ENCODE measurements around the gene FOLR3. TPM values are rescaled to one million over a fixed set of nuclear protein-coding genes. Genes with fewer than 3 reads are reported as not detected.
"Not testable (repeated sequence)": the region's sequence is repeated elsewhere in the genome, so short reads cannot be mapped to it uniquely, and the experiment has no call there.

The FOLR3 gene
- total RNA-seq, 2 experiments from 2014 or later = not detected

DNA sequence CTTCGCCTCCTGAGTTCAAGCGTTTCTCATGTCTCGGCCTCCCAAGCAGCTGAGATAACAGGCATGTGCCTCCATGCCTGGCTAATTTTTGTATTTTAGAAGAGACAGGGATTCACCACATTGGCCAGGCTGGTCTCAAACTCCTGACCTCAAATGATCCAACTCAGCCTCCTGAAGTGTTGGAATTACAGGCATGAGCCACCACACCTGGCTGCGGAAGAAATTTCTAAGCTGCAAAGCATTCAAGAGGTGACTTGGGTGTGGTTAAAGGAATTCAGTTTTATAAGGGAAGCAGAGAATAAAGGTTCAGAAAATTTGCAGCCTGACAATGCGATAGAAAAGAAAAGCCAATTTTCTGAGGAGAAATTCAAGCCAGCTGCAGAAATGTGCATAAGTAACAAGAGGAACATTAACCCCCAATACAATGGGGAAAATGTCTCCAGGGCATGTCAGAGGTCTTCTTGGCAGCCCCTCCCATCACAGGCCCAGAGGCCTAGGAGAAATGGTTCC lies 33.6 kb downstream of the FOLR3 start:
- not testable (repeated sequence) for H3K36me3 Mint-ChIP-seq, H3K4me3 Mint-ChIP-seq, H3K27ac Mint-ChIP-seq, H3K27me3 Mint-ChIP-seq, H3K4me1 Mint-ChIP-seq, H3K9me3 Mint-ChIP-seq, DNase-seq

DNA sequence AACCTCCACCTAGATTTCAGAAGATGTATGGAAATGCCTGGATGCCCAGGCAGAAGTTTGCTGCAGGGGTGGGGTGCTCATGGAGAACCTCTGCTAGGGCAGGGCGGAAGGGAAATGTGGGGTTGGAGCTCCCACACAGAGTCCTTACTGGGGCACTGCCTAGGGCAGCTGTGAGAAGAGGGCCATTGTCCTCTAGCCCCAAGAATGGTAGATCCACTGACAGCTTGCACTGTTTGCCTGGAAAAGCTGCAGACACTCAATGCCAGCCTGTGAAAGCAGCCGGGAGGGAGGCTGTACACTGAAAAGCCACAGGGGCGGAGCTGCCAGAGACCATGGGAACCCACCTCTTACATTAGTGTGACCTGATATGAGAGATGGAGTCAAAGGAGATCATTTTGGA lies 34.2 kb downstream of the FOLR3 start:
- H3K27ac Mint-ChIP-seq, H3K36me3 Mint-ChIP-seq, H3K9me3 Mint-ChIP-seq, H3K4me1 Mint-ChIP-seq, DNase-seq, H3K27me3 Mint-ChIP-seq, H3K4me3 Mint-ChIP-seq: not testable (repeated sequence)

DNA sequence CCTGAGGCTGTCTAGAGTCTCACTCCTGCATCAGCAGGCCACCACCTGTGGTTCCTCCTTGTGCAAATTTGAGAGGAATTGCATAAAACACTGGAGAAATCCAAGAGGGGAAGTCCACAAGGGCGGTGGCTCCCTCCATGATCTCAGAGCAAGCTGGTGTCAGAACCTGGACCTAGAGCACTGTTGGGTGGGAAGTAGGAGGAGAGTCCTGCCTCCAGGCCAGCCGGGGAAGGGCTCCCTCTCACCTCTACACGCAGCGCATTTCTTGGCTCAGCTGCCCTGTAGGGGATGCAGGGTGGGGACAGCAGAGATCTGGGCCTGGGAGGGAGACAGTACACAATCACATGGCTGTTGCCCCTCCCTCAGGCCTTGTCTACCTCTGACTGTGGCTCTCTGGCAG lies 36.5 kb downstream of the FOLR3 start:
- not testable (repeated sequence) for H3K36me3 Mint-ChIP-seq

DNA sequence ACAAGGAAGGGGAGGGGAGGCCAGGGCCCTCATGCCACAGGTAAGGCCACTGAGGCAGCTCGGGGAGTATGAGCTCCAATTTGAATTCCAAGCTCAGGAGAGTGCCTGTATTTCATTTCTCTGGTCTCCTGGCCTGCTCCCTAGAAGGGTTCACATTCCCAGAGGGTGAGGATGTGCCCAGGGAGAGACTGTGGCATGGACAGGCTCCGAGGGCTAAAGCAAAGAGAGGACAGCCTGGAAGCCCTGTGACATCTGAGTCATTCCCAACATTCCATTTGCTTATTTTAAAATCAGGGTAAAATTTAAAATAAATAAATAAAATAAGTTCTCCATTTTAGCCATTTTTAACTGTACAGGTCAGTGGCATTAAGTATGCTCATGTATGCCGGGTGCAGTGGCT lies 37.8 kb downstream of the FOLR3 start:
- H3K36me3 Mint-ChIP-seq = no peaks in the 10 kb centered on the region
- DNase-seq = no peak
- H3K9me3 Mint-ChIP-seq = no peaks in the 10 kb centered on the region
- H3K27me3 Mint-ChIP-seq = no peaks in the 10 kb centered on the region
- H3K4me1 Mint-ChIP-seq = no peaks in the 10 kb centered on the region
- no peak overlapping the region for H3K27ac Mint-ChIP-seq
- H3K4me3 Mint-ChIP-seq = no peak overlapping the region

More for the DNA sequence above, 36.5 kb downstream of the FOLR3 start:
- H3K27ac Mint-ChIP-seq, DNase-seq, H3K4me1 Mint-ChIP-seq, H3K9me3 Mint-ChIP-seq, H3K4me3 Mint-ChIP-seq, H3K27me3 Mint-ChIP-seq: not testable (repeated sequence)

DNA sequence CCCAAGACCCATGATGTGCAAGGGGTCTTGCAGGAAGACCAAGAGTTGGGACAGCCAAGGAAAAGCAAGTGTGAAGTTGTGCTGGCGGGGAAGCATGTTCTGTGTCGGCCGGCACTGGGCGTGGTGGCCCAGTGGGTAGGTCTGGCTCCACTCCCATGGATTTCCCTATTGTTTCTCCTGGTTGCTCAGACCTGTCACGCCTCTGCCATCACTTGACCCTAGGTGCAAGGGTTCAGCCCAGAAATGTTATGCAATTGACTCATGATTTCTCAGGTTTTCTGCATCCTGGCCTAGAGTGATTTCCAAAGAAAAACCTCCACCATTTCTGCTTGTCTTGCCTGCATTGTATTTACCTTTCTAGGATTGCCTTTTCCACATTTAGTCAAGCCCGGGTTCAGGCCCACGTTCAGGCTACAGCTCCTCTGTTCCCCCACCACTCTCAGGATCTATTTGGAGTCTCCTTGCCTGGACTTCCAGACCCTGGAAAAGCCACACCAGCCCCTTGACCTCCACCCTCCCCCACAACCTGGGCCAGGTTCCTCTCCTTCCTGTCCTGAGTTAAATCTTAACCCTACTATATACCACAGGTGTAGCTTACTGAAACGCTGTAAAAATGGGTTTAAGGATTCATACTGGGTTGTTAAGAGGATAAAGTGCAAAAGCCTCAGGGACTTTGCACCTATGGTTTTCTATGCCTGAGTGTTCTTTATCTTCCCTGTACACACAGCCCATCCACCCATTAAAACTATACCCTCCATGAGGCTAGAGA lies 39.0 kb downstream of the FOLR3 start:
- no peak for DNase-seq
- H3K9me3 Mint-ChIP-seq = no peaks in the 10 kb centered on the region
- H3K27me3 Mint-ChIP-seq = no peaks in the 10 kb centered on the region
- no peaks in the 10 kb centered on the region for H3K4me1 Mint-ChIP-seq
- no peak overlapping the region for H3K4me3 Mint-ChIP-seq
- H3K36me3 Mint-ChIP-seq = no peaks in the 10 kb centered on the region
- no peak overlapping the region for H3K27ac Mint-ChIP-seq

DNA sequence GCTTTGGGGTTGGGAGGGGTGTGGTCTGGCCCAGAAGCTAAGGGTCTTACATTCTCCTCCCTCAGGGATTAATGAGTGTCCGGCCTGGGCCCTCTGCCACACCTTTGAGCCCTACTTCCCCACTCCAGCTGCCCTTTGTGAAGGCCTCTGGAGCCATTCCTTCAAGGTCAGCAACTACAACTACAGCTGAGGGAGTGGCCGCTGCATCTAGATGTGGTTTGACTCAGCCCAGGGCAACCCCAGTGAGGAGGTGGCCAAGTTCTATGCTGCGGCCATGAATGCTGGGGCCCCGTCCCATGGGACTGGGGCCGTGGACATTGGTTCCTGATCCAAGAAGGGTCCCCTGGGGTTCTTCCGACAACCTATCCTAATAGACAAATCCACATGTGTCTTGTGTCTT lies 42.1 kb downstream of the FOLR3 start:
- no peaks in the 10 kb centered on the region for H3K9me3 Mint-ChIP-seq
- H3K27me3 Mint-ChIP-seq = peaks cover 5% of the 10 kb centered on the region
- H3K4me3 Mint-ChIP-seq = no peak overlapping the region
- no peak overlapping the region for H3K27ac Mint-ChIP-seq
- H3K36me3 Mint-ChIP-seq = no peaks in the 10 kb centered on the region
- no peak for DNase-seq
- H3K4me1 Mint-ChIP-seq = peaks cover 7% of the 10 kb centered on the region

DNA sequence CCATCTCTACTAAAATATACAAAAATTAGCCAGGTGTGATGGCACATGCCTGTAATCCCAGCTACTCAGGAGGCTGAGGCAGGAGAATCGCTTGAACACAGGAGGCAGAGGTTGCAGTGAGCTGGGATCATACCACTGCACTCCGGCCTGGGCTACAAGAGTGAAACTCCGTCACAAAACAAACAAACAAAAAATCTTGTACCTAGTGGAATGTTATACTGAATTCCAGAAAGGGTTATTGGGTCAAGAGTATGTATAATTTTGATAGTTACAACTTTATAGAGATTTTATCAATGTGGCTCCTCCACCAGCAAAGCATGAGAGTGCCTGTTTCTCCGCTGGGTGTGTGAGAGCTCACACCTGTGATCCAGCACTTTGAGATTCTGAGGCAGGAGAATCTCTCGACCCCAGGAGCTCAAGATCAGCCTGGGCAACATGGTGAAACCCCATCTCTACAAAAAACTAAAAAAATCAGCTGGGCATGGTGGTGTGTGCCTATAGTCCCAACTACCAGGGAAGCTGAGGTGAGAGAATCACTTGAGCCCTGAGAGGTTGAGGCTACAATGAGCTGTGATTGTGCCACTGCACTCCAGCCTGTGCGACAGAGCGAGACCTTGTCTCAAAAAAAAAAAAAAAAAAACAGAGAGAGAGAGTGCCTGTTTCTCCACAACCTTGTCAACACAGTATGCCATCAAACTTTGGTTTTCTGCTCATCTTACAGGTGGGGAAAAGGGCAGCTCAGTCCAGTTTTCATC lies 43.7 kb downstream of the FOLR3 start:
- Mint-ChIP-seq H3K36me3 (no peaks in the 10 kb centered on the region), H3K4me3 (no peak overlapping the region), H3K27ac (no peak overlapping the region), H3K9me3 (no peaks in the 10 kb centered on the region), H3K4me1 (peaks cover 8% of the 10 kb centered on the region), H3K27me3 (peaks cover 11% of the 10 kb centered on the region)
- DNase-seq = no peak

DNA sequence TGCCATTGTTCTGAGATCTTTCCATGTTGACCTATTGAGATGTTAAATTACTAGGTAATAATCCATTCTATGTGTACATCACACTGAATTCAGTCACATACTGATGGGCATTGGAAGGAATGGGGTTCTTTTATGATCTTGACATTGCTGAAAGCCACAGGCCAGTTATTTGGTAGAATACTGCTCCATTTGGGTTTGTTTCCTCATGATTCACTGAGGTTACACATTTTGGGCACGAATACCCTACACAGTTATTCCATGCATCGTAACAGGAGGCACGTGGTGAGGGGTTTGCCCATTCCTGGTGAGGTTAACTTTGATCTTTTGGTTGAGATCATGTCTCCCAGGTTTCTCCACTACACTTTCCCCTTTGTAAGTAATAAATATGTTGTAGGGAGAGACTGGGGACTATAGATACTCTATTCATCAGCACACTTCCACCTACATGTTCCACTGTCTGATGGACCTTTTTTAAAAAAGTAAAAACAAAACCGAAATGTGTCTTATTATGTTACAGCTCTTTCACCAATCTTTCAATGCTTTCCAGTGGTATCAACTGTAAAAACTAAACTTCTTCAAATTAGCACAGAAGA lies 44.4 kb downstream of the FOLR3 start:
- Mint-ChIP-seq H3K36me3 (no peaks in the 10 kb centered on the region), H3K4me1 (peaks cover 8% of the 10 kb centered on the region), H3K27me3 (peaks cover 14% of the 10 kb centered on the region), H3K9me3 (no peaks in the 10 kb centered on the region), H3K27ac (no peak overlapping the region), H3K4me3 (no peak overlapping the region)
- DNase-seq = no peak

DNA sequence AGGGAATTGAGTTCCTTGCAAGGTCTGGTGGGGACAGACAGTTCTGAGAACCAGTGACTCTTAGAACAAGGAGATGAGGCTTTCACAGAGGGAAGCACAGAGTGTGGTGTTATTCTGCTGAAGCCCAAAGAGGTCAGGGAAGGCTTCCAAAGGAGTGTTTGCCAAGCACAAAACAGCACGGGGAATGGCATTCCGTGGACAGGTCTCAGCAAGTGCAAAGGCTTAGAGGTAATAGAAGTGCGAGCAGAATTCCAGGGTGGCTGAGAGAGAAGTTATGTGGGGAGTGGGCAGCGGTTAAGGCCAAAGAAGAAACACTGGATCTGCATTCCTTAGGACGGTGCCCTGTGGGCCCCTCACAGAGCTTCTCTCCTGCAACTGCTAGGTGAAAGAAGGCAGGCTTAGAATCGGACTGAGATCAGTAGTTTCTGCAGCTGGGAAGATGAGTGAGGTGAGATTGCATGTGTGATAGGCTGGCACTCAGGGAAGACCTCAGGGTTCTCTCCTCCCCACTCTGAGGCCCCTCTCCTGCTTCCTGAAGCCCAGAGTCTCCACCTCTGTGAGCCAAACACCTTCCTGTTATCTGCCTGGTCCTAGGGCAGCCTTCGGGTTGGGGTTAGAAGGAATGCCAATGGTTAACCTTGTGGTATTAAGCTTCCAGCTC lies 45.5 kb downstream of the FOLR3 start:
- not testable (repeated sequence) for H3K27ac Mint-ChIP-seq, H3K4me3 Mint-ChIP-seq, H3K9me3 Mint-ChIP-seq, H3K4me1 Mint-ChIP-seq, DNase-seq, H3K36me3 Mint-ChIP-seq
- peaks cover 14% of the 10 kb centered on the region for H3K27me3 Mint-ChIP-seq

DNA sequence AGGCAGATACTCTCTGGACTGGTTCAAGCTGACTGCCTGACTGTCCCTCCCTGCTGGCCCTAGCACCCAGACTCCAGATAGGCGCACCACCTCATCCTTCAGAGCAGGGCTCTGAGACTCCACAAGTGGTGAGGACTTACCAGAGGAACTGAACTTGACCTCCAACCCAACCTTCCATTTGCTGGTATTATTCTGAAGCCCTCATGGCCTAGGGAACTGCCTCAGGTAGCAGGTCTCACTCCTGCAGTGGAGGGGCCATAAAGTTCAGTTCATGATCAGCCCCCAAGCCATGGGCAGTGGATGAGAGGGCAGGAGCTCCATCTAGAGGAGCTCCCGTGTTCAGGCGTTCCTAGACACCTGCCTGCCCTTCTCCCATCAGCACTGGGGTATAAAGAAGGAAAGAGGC lies 46.0 kb downstream of the FOLR3 start:
- not testable (repeated sequence) for H3K36me3 Mint-ChIP-seq, DNase-seq, H3K4me3 Mint-ChIP-seq, H3K4me1 Mint-ChIP-seq, H3K27ac Mint-ChIP-seq, H3K9me3 Mint-ChIP-seq
- peaks cover 14% of the 10 kb centered on the region for H3K27me3 Mint-ChIP-seq

DNA sequence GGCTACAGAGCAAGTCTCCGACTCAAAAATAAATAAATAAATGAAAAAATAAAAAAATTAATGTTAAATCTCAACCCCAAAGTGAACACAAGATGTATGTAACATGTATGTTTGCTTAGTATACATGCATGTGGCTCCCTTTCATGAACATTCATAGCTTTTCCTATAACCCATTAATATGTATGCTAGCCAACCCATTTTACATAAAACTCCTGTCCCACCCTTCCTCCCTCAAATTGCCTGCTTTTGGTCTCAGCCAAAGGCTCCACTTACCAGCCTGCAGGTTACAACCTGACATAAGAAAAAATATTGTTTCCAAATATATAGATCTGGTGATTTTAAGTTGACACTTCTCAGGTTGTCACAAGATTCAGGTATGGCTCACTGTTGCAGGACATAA lies 52.7 kb downstream of the FOLR3 start:
- H3K27ac Mint-ChIP-seq = no peak overlapping the region
- no peaks in the 10 kb centered on the region for H3K36me3 Mint-ChIP-seq
- H3K27me3 Mint-ChIP-seq = peaks cover 8% of the 10 kb centered on the region
- H3K9me3 Mint-ChIP-seq = no peaks in the 10 kb centered on the region
- H3K4me1 Mint-ChIP-seq = peaks cover 1% of the 10 kb centered on the region
- no peak overlapping the region for H3K4me3 Mint-ChIP-seq
- no peak for DNase-seq

Other genes starting within 250 kb of the FOLR3 start
- 10 to 100 TPM; 10.8 to 12.4 TPM for gene XNDC1N, start 207.1 kb upstream of the FOLR3 start, total RNA-seq
- 10 to 100 TPM; 28.3 to 30.7 TPM for gene RNF121, start 206.7 kb upstream of the FOLR3 start, total RNA-seq
- 1 to 10 TPM; 6.9 to 7.4 TPM for gene IL18BP, start 136.8 kb upstream of the FOLR3 start, total RNA-seq
- 100 to 1,000 TPM; 120 to 121 TPM for gene NUMA1, start 55.2 kb upstream of the FOLR3 start, total RNA-seq
- 10 to 100 TPM in 1 of 2 experiments, 1 to 10 TPM in 1; 7.0 to 10.0 TPM for gene LRRC51, start 54.9 kb upstream of the FOLR3 start, total RNA-seq
- gene LAMTOR1, start 32.4 kb upstream of the FOLR3 start, total RNA-seq = 10 to 100 TPM; 65.5 to 66.2 TPM
- gene TOMT, start 29.8 kb upstream of the FOLR3 start, total RNA-seq = not detected
- 10 to 100 TPM; 70.4 to 71.8 TPM for gene ANAPC15, start 23.0 kb upstream of the FOLR3 start, total RNA-seq
- not detected for gene FOLR1, start 56.4 kb downstream of the FOLR3 start, total RNA-seq
- gene FOLR2, start 81.1 kb downstream of the FOLR3 start, total RNA-seq = not detected
- gene INPPL1, start 89.0 kb downstream of the FOLR3 start, total RNA-seq = 10 to 100 TPM; 69.5 to 71.2 TPM
- not detected for gene PHOX2A, start 108.5 kb downstream of the FOLR3 start, total RNA-seq

Data from activated naive CD8-positive, alpha-beta T cell treated with anti-CD3 and anti-CD28 coated beads for 36 hours (primary cell).